NB4 (cell line): ENCODE measurements around the gene GADD45G.

Source experiments
- DNase-seq: peaks from one replicate; pipeline ENCODE4 v3.0.0; 2010; ENCODE audit warnings: low read depth
- H3K4me3 ChIP-seq: one replicate; pipeline ENCODE4 v1.5.1; 2011; ENCODE audit warnings: mild to moderate bottlenecking, low read depth, low read length, moderate library complexity
- MYC ChIP-seq: IDR thresholded peaks from 2 replicates; pipeline ENCODE4 v1.6.1; 2011; ENCODE audit warnings: low read depth, low read length
- POLR2A ChIP-seq: IDR thresholded peaks from 2 replicates; pipeline ENCODE4 v1.6.1; 2011; ENCODE audit warnings: mild to moderate bottlenecking; ENCODE audit not compliant: insufficient read length; ENCODE audit errors: extremely low read depth
- TF ChIP-seq, protein P1 (sequence below): IDR thresholded peaks from one replicate; pipeline ENCODE4 v1.5.1; 2012; ENCODE audit warnings: low read depth, low read length
- TF ChIP-seq, protein P2 (sequence below): IDR thresholded peaks from 2 replicates; pipeline ENCODE4 v1.6.1; 2011; ENCODE audit warnings: low read depth, low read length

GADD45G gene

DNA sequence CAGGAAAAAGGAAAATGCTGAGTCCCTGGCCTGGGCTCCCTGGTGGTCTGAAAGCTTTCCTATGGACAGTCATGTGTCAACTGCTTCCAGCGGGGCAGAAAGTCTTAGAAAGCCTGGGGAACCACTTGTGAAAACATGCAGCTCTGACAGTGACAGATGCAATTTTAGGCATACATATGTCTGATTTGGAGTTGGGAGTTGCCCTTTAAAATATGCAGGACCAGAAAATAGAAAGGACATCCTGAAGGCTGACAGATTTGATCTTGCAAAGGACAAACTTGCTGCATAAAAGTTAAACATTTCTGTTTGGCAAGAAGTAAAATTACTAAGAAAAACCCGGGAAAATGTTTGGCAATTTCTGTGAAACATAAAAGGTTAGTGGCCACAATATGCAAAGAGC is 23.8 kb downstream of the GADD45G start:
- no peak for DNase-seq
- H3K4me3 ChIP-seq: no peak overlapping the region
- TF ChIP-seq POLR2A: no peak
- TF ChIP-seq MYC: no peak
- TF ChIP-seq, protein P1, sequence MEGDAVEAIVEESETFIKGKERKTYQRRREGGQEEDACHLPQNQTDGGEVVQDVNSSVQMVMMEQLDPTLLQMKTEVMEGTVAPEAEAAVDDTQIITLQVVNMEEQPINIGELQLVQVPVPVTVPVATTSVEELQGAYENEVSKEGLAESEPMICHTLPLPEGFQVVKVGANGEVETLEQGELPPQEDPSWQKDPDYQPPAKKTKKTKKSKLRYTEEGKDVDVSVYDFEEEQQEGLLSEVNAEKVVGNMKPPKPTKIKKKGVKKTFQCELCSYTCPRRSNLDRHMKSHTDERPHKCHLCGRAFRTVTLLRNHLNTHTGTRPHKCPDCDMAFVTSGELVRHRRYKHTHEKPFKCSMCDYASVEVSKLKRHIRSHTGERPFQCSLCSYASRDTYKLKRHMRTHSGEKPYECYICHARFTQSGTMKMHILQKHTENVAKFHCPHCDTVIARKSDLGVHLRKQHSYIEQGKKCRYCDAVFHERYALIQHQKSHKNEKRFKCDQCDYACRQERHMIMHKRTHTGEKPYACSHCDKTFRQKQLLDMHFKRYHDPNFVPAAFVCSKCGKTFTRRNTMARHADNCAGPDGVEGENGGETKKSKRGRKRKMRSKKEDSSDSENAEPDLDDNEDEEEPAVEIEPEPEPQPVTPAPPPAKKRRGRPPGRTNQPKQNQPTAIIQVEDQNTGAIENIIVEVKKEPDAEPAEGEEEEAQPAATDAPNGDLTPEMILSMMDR: no peak
- TF ChIP-seq, protein P2, sequence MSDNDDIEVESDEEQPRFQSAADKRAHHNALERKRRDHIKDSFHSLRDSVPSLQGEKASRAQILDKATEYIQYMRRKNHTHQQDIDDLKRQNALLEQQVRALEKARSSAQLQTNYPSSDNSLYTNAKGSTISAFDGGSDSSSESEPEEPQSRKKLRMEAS: no peak

DNA sequence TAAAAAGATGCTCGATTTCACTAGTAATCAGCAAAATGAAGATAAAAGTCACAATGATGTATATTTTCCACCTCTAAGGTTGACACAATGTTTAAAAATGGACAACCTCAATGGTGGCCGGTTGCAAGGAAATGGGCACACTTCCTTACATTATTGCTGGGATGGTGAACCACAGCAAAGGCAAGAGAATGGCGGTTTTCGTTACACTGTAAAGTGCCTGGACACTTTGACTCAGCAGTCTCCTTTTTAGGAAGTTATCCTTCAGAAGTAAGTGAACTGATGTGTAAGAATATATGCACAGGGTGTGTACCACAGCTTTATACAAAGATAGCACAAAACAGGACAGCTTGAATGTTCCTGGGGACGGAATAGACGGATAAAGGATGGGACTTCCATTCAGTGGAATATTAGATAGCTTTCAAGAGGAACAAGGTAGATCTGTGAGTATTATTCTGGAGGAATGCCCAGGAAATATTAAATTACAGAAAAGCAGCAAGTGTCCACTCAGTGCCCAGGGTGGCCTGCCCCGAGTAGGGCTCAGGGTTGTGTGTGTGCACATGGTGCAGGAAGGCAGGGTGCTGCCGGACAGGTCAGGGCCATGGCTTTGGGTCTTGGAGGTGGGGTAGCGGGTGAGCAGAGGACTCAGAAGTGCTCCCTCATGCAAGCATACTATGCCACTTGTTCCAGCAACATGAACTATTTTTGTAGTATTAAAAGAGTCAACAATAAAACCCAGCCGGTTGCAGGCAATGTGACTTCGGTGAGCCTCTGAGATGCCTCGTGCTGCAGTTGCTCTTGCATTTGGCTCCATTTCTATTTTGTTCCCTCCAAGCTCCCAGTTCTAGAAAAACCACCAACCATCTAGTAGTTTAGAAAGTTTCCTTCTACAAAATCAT is 24.5 kb downstream of the GADD45G start:
- H3K4me3 ChIP-seq: no peak overlapping the region
- TF ChIP-seq, protein P2: no peak
- TF ChIP-seq, protein P1: no peak
- TF ChIP-seq MYC: no peak
- TF ChIP-seq POLR2A: no peak
- DNase-seq: no peak

DNA sequence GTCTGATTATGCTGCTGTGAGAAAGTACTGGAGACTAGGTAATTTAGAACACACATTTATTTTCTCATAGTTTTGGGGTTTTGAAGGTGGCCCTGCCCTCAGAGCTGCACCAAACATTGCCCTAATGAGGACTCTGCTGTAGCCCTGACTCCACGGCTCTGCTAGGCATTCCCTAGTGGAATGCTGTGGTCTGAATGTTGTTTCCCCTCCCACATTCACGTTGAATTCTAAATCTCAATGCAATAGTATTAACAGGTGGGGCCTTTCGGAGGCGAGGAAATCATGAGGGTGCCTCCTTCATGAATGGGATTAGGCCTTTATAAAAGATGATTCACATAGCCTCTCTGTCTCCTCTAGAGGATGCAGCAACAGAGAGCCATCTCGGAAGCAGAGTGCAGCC is 25.7 kb downstream of the GADD45G start:
- H3K4me3 ChIP-seq: no peak overlapping the region
- TF ChIP-seq POLR2A (no peak), MYC (no peak)
- TF ChIP-seq, protein P2: no peak
- TF ChIP-seq, protein P1: no peak
- no peak for DNase-seq

DNA sequence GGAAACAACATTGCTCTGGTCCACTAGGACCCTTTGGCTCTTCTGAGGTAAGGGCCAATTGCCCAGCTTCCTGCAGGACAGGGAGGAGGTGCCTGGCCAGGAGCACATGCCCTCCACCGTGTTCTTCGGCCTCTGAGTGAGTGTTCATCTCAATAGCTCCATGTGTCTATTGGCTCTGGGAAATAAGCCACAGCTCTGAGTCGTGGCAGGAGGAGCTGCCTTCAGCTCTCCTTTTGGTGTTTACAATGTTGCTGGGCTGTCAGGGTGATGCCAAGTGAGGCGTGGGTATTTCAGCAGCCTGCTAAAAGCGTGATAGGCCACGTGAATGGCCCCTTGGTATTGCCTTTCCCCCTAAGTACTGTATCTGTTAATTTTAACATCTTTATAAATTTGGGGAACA is 26.6 kb downstream of the GADD45G start:
- TF ChIP-seq, protein P1: no peak
- TF ChIP-seq MYC: no peak
- no peak for TF ChIP-seq POLR2A
- TF ChIP-seq, protein P2: no peak
- no peak overlapping the region for H3K4me3 ChIP-seq
- DNase-seq: no peak

DNA sequence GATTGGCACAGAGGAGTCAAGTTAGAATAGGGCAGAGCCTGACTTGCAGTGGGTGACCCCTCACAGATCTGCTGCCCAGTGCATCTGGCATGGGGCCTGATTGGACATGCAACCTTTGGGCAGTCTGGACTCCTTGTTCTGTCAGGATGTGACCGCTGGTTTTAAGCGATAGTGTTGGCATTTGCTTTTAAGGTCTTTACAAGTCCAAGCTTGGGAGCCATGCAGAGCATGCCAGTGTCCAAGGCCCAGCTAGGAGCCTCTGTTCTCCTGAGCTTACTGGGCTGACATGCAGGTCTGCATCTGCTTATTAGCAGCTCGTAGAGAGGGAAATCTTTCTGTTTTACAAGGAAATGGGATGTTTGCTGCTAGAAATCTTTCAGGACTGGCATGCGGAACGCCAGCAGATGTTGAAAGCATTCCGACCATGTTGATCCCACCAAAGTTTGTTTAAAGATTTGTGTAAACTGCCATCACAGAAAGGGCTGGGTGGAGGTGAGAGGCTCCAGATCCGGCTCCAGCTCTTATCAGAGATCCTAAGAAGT is 27.5 kb downstream of the GADD45G start:
- H3K4me3 ChIP-seq: no peak overlapping the region
- DNase-seq: no peak
- TF ChIP-seq MYC: no peak
- no peak for TF ChIP-seq POLR2A
- TF ChIP-seq, protein P1: no peak
- TF ChIP-seq, protein P2: no peak
